LNCAP (cell line): ENCODE results near the gene AGTPBP1.

Experiments
- TF ChIP-seq, protein P1 (sequence below): fragments of 450-650 bp; IDR thresholded peaks from 2 replicates; pipeline ENCODE4 v1.5.1; 2017; ENCODE audit warnings: mild to moderate bottlenecking

Gene AGTPBP1

DNA sequence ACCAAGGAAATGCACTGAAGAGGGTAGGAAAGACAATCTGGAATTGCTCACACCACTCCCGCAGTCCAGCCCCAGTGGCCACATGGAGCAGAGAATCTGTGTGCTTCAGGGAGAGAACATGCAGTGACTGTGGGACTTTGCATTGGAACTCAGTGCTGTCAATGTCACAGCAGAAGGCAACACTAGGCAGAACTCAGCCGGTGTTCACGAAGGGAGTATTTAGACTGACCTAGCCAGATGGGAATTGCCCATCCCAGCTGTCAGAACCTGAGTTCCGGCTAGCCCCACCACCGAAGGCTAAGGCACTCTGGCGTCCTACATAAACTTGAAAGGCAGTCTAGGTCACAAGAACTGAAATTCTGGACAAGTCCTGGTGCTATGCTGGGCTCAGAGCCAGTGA, 139.0 kb downstream of the AGTPBP1 start:
- TF ChIP-seq, protein P1, sequence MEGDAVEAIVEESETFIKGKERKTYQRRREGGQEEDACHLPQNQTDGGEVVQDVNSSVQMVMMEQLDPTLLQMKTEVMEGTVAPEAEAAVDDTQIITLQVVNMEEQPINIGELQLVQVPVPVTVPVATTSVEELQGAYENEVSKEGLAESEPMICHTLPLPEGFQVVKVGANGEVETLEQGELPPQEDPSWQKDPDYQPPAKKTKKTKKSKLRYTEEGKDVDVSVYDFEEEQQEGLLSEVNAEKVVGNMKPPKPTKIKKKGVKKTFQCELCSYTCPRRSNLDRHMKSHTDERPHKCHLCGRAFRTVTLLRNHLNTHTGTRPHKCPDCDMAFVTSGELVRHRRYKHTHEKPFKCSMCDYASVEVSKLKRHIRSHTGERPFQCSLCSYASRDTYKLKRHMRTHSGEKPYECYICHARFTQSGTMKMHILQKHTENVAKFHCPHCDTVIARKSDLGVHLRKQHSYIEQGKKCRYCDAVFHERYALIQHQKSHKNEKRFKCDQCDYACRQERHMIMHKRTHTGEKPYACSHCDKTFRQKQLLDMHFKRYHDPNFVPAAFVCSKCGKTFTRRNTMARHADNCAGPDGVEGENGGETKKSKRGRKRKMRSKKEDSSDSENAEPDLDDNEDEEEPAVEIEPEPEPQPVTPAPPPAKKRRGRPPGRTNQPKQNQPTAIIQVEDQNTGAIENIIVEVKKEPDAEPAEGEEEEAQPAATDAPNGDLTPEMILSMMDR = no peak

GRCh38 chr9:85600675-85601263, 141.0 kb downstream of the AGTPBP1 start:
- TF ChIP-seq, protein P1 = no peak

GRCh38 chr9:85599540-85600105, 142.1 kb downstream of the AGTPBP1 start:
- TF ChIP-seq, protein P1 = no peak

- TF ChIP-seq, protein P1 = no peak
These were observed 147.4 kb downstream of the AGTPBP1 start for GRCh38 chr9:85594316-85594715.

GRCh38 chr9:85586684-85587083, 155.1 kb downstream of the AGTPBP1 start:
- TF ChIP-seq, protein P1 = no peak

- TF ChIP-seq, protein P1 = no peak
These were observed 164.3 kb downstream of the AGTPBP1 start for GRCh38 chr9:85577353-85577952.

GRCh38 chr9:85575868-85576267, 165.9 kb downstream of the AGTPBP1 start:
- TF ChIP-seq, protein P1 = no peak
